IMR-90 (cell line): ENCODE data around the gene UGT1A7. TPM values are rescaled to one million over a fixed set of nuclear protein-coding genes. Genes with fewer than 3 reads are reported as not detected.

Experiments used
- ATAC-seq: fragments of 200-7000 bp; cut with Tn5 transposase; 2 replicates; pipeline ENCODE4 v1.9.1; 2020; ENCODE audit warnings: low read depth, mild to moderate bottlenecking, moderate library complexity
- BruUV-seq: library from RNA; stranded (reverse); fragments of 400-500 nt; replicated peaks from 2 replicates; lab custom pipeline; 2021; lab: Mats Ljungman, UMichigan
- CTCF ChIA-PET: fragments of 300-600 bp; formaldehyde crosslinking; extraction: SDS; loops from one replicate; lab custom pipeline; 2021; ENCODE audit warnings: antibody characterized with exemption; lab: Yijun Ruan, JAX
- POLR2A ChIA-PET: fragments of 300-600 bp; sonication (Branson Sonifier 250); formaldehyde crosslinking; loops from one replicate; lab custom pipeline; 2022; ENCODE audit warnings: antibody characterized with exemption; ENCODE audit not compliant: unreplicated experiment; lab: Charles Lee
- DNase-seq: peaks from one replicate; pipeline ENCODE4 v3.0.0; 2013
- H2AFZ ChIP-seq: replicated peaks from 2 replicates; pipeline ENCODE3; 2013; ENCODE audit warnings: low read length, mild to moderate bottlenecking; ENCODE audit not compliant: poor library complexity
- H2AK5ac ChIP-seq: 2 replicates; pipeline ENCODE4 v1.6.1; 2013; ENCODE audit warnings: low read depth, low read length, inconsistent platforms
- H2AK9ac ChIP-seq: replicated peaks from 2 replicates; pipeline ENCODE3; 2013; ENCODE audit warnings: mild to moderate bottlenecking, low read depth, low read length, moderate library complexity; ENCODE audit not compliant: poor library complexity
- H2BK120ac ChIP-seq: 2 replicates; pipeline ENCODE4 v1.6.1; 2013; ENCODE audit warnings: low read depth, low read length, inconsistent platforms
- H2BK15ac ChIP-seq: 3 replicates; pipeline ENCODE4 v1.6.1; 2013; ENCODE audit warnings: low read depth, low read length, inconsistent platforms
- H2BK20ac ChIP-seq: 2 replicates; pipeline ENCODE4 v1.6.1; 2013; ENCODE audit warnings: low read depth, mild to moderate bottlenecking, inconsistent platforms, low read length, moderate library complexity
- H2BK5ac ChIP-seq: 2 replicates; pipeline ENCODE4 v1.6.1; 2013; ENCODE audit warnings: mild to moderate bottlenecking, low read depth, low read length, inconsistent platforms; ENCODE audit not compliant: poor library complexity, severe bottlenecking
- H3K14ac ChIP-seq: replicated peaks from 2 replicates; pipeline ENCODE4 v1.6.1; 2013; ENCODE audit warnings: low read depth, low read length, inconsistent platforms
- H3K18ac ChIP-seq: 2 replicates; pipeline ENCODE4 v1.6.1; 2013; ENCODE audit warnings: low read depth, low read length, control low read depth
- H3K23ac ChIP-seq: 2 replicates; pipeline ENCODE4 v1.6.1; 2013; ENCODE audit warnings: low read depth, low read length, inconsistent platforms
- H3K27ac ChIP-seq: 2 replicates; pipeline ENCODE4 v1.5.1; 2013; ENCODE audit warnings: mild to moderate bottlenecking, control low read depth, low read length; ENCODE audit not compliant: insufficient read depth
- H3K27me3 ChIP-seq: 2 replicates; pipeline ENCODE4 v1.6.1; 2013; ENCODE audit warnings: low read length; ENCODE audit not compliant: control insufficient read depth, insufficient read depth
- H3K36me3 ChIP-seq: 2 replicates; pipeline ENCODE4 v1.6.1; 2013; ENCODE audit warnings: low read length, mixed read lengths; ENCODE audit not compliant: control insufficient read depth, insufficient read depth
- H3K4ac ChIP-seq: 2 replicates; pipeline ENCODE4 v1.6.1; 2013; ENCODE audit warnings: low read depth, low read length, inconsistent platforms
- H3K4me1 ChIP-seq: 2 replicates; pipeline ENCODE4 v1.6.1; 2013; ENCODE audit warnings: low read length, mixed read lengths; ENCODE audit not compliant: control insufficient read depth, insufficient read depth
- H3K4me2 ChIP-seq: 2 replicates; pipeline ENCODE4 v1.6.1; 2013; ENCODE audit warnings: low read depth, mild to moderate bottlenecking, control low read depth, low read length, moderate library complexity
- H3K4me3 ChIP-seq: 2 replicates; pipeline ENCODE4 v1.5.1; 2013; ENCODE audit warnings: low read depth, mild to moderate bottlenecking, control low read depth, low read length, moderate library complexity; ENCODE audit not compliant: insufficient read depth
- H3K56ac ChIP-seq: 2 replicates; pipeline ENCODE4 v1.6.1; 2013; ENCODE audit warnings: low read length, inconsistent platforms; ENCODE audit not compliant: insufficient read depth; ENCODE audit errors: extremely low read depth
- H3K79me1 ChIP-seq, 2 experiments: 2 replicates each; pipeline ENCODE4 v1.6.1; 2013; ENCODE audit warnings: low read length in 2 of 2, inconsistent platforms in 1 of 2, low read depth in 1 of 2
- H3K9ac ChIP-seq: 2 replicates; pipeline ENCODE4 v1.6.1; 2013; ENCODE audit warnings: low read depth, low read length, control low read depth
- H3K9me1 ChIP-seq: 2 replicates; pipeline ENCODE4 v1.6.1; 2013; ENCODE audit warnings: low read length, inconsistent platforms; ENCODE audit not compliant: insufficient read depth
- H3K9me3 ChIP-seq: 2 replicates; pipeline ENCODE4 v1.6.1; 2013; ENCODE audit warnings: low read length; ENCODE audit not compliant: control insufficient read depth, insufficient read depth
- H4K20me1 ChIP-seq: 2 replicates; pipeline ENCODE4 v1.6.1; 2013; ENCODE audit warnings: low read length, inconsistent platforms; ENCODE audit not compliant: insufficient read depth
- H4K5ac ChIP-seq: 2 replicates; pipeline ENCODE4 v1.6.1; 2013; ENCODE audit warnings: mild to moderate bottlenecking, low read depth, low read length, control low read depth
- H4K8ac ChIP-seq, 2 experiments: 2 replicates each; pipeline ENCODE4 v1.6.1; 2013; ENCODE audit warnings: low read depth in 2 of 2, low read length in 2 of 2, control low read depth in 1 of 2, inconsistent platforms in 1 of 2
- H4K91ac ChIP-seq: 2 replicates; pipeline ENCODE4 v1.6.1; 2013; ENCODE audit warnings: low read depth, low read length, inconsistent platforms; ENCODE audit not compliant: insufficient read depth
- CEBPB ChIP-seq: IDR thresholded peaks from 2 replicates; pipeline ENCODE4 v1.6.1; 2012; ENCODE audit warnings: low read depth, low read length, improper control_type of control experiment
- CHD1 ChIP-seq: IDR thresholded peaks from 2 replicates; pipeline ENCODE4 v1.6.1; 2012; ENCODE audit warnings: low read depth, low read length, improper control_type of control experiment
- CTCF ChIP-seq: conservative IDR thresholded peaks from 2 replicates; pipeline ENCODE4 v1.5.1; 2012; ENCODE audit warnings: mild to moderate bottlenecking, low read depth, low read length, improper control_type of control experiment
- FOS ChIP-seq: fragments of 150-350 bp; IDR thresholded peaks from 2 replicates; pipeline ENCODE4 v1.6.1; 2016; ENCODE audit warnings: low read depth, low read length
- MAFK ChIP-seq: IDR thresholded peaks from 2 replicates; pipeline ENCODE4 v1.6.1; 2012; ENCODE audit warnings: low read depth, low read length, improper control_type of control experiment
- MXI1 ChIP-seq: IDR thresholded peaks from 2 replicates; pipeline ENCODE4 v1.6.1; 2012; ENCODE audit warnings: low read depth, mild to moderate bottlenecking, low read length, moderate library complexity, borderline replicate concordance
- NFE2L2 ChIP-seq: fragments of 150-350 bp; IDR thresholded peaks from 2 replicates; pipeline ENCODE4 v1.6.1; 2016; ENCODE audit warnings: low read depth, mild to moderate bottlenecking, low read length
- POLR2A ChIP-seq: IDR thresholded peaks from 2 replicates; pipeline ENCODE4 v1.6.1; 2012; ENCODE audit warnings: mild to moderate bottlenecking, low read depth, low read length
- RCOR1 ChIP-seq: IDR thresholded peaks from 2 replicates; pipeline ENCODE4 v1.6.1; 2012; ENCODE audit warnings: mild to moderate bottlenecking, low read length, improper control_type of control experiment; ENCODE audit not compliant: insufficient replicate concordance
- RFX5 ChIP-seq: IDR thresholded peaks from 2 replicates; pipeline ENCODE4 v1.8.0; 2012; ENCODE audit warnings: low read depth, mild to moderate bottlenecking, low read length, moderate library complexity
- SMC3 ChIP-seq: fragments of 150-350 bp; IDR thresholded peaks from 2 replicates; pipeline ENCODE4 v1.6.1; 2016; ENCODE audit warnings: low read depth, mild to moderate bottlenecking, antibody characterized with exemption, low read length, moderate library complexity
- WGBS, 2 experiments: methylation state at CpG; one replicate each; pipeline versions ENCODE4 v1.1.5 to v1.1.7; 2013; ENCODE audit warnings: missing lambda C conversion rate in 2 of 2; ENCODE audit not compliant: insufficient read length in 1 of 2; ENCODE audit errors: extremely low coverage in 2 of 2; 5-methylcytosine and 5-hydroxymethylcytosine counted together
- dilution Hi-C: fragments of 300-500 bp; cut with HindIII; formaldehyde crosslinking; loops from one replicate; pipeline ENCODE4 v1.14.3; 2018; ENCODE audit warnings: low sequenced_read_pairs; ENCODE audit not compliant: unreplicated experiment
- in situ Hi-C: fragments of 300-500 bp; cut with MboI; formaldehyde crosslinking; loops from 3 replicates; pipeline ENCODE4 v1.14.3; 2019; ENCODE audit warnings: low sequenced_read_pairs, inconsistent platforms, mixed read lengths
- intact Hi-C: fragments of 100-400 bp; cut with micrococcal nuclease; formaldehyde crosslinking; loops from 2 replicates; pipeline ENCODE4 v1.10.0; 2022
- polyA plus RNA-seq, 3 experiments: library from polyadenylated mRNA; depleted of rRNA; stranded (reverse); fragments of >200 nt; gene quantifications; 2 replicates each; pipeline ENCODE4 v1.2.3, GENCODE V29; 2012; ENCODE audit warnings: low replicate concordance in 1 of 3
- total RNA-seq: library from RNA; depleted of rRNA; stranded (reverse); fragments of >200 nt; gene quantifications from 2 replicates; pipeline ENCODE4 v1.2.3, GENCODE V29; 2012

UGT1A7 gene
- total and polyA plus RNA-seq, 2 of the 4 experiments (the other 2 are of a cell fraction), result not detected

GRCh38 chr2:233802132-233802815, 120.6 kb downstream of the UGT1A7 start:
- Histone ChIP-seq H3K27me3 (peaks cover 19% of the 10 kb centered on the region), H4K5ac (no peak overlapping the region), H4K91ac (no peak overlapping the region), H2BK20ac (no peak overlapping the region), H3K9ac (no peak overlapping the region), H2BK15ac (no peak overlapping the region), H3K27ac (no peak overlapping the region), H3K36me3 (no peaks in the 10 kb centered on the region), H3K79me1 (no peaks in the 10 kb centered on the region), H3K9me1 (no peaks in the 10 kb centered on the region), H2AK9ac (no peak overlapping the region), H3K4ac (no peak overlapping the region), H3K4me2 (no peak overlapping the region), H3K56ac (no peak overlapping the region), H2AFZ (no peak overlapping the region), H3K4me1 (no peaks in the 10 kb centered on the region), H2BK120ac (no peak overlapping the region), H3K9me3 (no peaks in the 10 kb centered on the region; the same call in 1 of the 2 replicates), H2BK5ac (no peak overlapping the region), H2AK5ac (no peak overlapping the region), H3K4me3 (no peak overlapping the region), H4K20me1 (no peaks in the 10 kb centered on the region), H3K18ac (no peak overlapping the region), H4K8ac (no peak overlapping the region), H3K14ac (no peak overlapping the region), H3K23ac (no peak overlapping the region)
- BruUV-seq, result no TSS peak
- no peak for DNase-seq
- ATAC-seq, result no peak
- dilution Hi-C loops (no loop called here), intact Hi-C loops (no loop called here), in situ Hi-C loops (no loop called here)
- POLR2A ChIA-PET, result no interaction called here
- CTCF ChIA-PET, result no interaction called here
- TF ChIP-seq CTCF (no peak), POLR2A (no peak), CEBPB (no peak), SMC3 (no peak), MAFK (no peak), NFE2L2 (no peak), RFX5 (no peak), RCOR1 (no peak), FOS (no peak), MXI1 (no peak), CHD1 (no peak)
- no CpG with 5 or more reads among the region's 3 CpGs for WGBS, 2 experiments
